HEK293T (cell line): ENCODE measurements around the gene H1-8.

Experiments used
- ELF4 ChIP-seq: fragments of 450-650 bp; IDR thresholded peaks from 2 replicates; pipeline ENCODE4 v1.6.1; 2017; ENCODE audit warnings: antibody characterized with exemption
- FOXA1 ChIP-seq: fragments of 450-650 bp; IDR thresholded peaks from 2 replicates; pipeline ENCODE4 v1.6.1; 2016; ENCODE audit warnings: mild to moderate bottlenecking
- FOXK2 ChIP-seq: fragments of 450-650 bp; IDR thresholded peaks from 2 replicates; pipeline ENCODE4 v1.6.1; 2016; ENCODE audit warnings: mild to moderate bottlenecking
- FOXM1 ChIP-seq: fragments of 450-650 bp; IDR thresholded peaks from 2 replicates; pipeline ENCODE4 v1.6.1; 2017; ENCODE audit warnings: mild to moderate bottlenecking, borderline replicate concordance
- HDGF ChIP-seq: fragments of 450-650 bp; IDR thresholded peaks from 2 replicates; pipeline ENCODE4 v1.6.1; 2017; ENCODE audit warnings: antibody characterized with exemption, borderline replicate concordance
- SUZ12 ChIP-seq: fragments of 450-650 bp; IDR thresholded peaks from 2 replicates; pipeline ENCODE4 v1.6.1; 2016; ENCODE audit warnings: mild to moderate bottlenecking
- TARDBP ChIP-seq: fragments of 450-650 bp; IDR thresholded peaks from 2 replicates; pipeline ENCODE4 v1.6.1; 2016

GRCh38 chr3:129530821-129531220 lies 12.2 kb upstream of the H1-8 start:
- TF ChIP-seq FOXM1 (no peak), SUZ12 (no peak), ELF4 (no peak), TARDBP (no peak), HDGF (no peak), FOXK2 (no peak), FOXA1 (no peak)
